HG03575 (cell line): ENCODE measurements around the gene RBM19.

Experiments used
- ATAC-seq: cut with Tn5 transposase; IDR thresholded peaks from one replicate; pipeline ENCODE4 v1.9.1; 2021; ENCODE audit not compliant: unreplicated experiment, insufficient number of reproducible peaks, low FRiP score; ENCODE audit errors: extremely low read depth

RBM19 gene

GRCh38 chr12:113781415-113782198, 184.5 kb downstream of the RBM19 start:
- no peak for ATAC-seq

GRCh38 chr12:113779774-113780173, 186.4 kb downstream of the RBM19 start:
- no peak for ATAC-seq

- ATAC-seq = no peak
Measured at GRCh38 chr12:113778432-113779132, 187.5 kb downstream of the RBM19 start.

GRCh38 chr12:113777751-113778150, 188.4 kb downstream of the RBM19 start:
- no peak for ATAC-seq

- no peak for ATAC-seq
Measured at GRCh38 chr12:113776536-113776935, 189.6 kb downstream of the RBM19 start.

GRCh38 chr12:113774526-113774925, 191.6 kb downstream of the RBM19 start:
- ATAC-seq = no peak

GRCh38 chr12:113772505-113773030, 193.6 kb downstream of the RBM19 start:
- ATAC-seq = no peak

GRCh38 chr12:113770389-113770865, 195.7 kb downstream of the RBM19 start:
- no peak for ATAC-seq

DNA sequence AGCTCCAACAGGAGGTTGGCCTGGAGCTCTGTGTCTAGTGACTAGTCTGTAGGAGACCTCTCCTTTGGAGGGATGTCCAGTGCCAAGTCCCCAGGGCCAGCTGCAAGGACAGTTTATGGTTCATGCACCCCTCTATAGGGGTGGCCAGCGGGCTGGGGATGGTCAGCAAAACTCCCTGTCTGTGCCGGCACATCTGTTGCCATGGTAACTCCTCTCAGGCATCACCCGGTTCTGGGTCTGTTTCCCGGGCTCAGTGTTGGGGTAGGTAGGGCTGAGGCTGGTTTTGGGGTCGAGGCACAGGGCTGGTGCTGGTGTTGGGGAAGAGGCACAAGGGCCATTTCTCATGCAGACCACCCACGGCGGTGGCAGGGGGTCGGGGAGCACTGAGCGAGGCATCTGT, 196.8 kb downstream of the RBM19 start:
- no peak for ATAC-seq

DNA sequence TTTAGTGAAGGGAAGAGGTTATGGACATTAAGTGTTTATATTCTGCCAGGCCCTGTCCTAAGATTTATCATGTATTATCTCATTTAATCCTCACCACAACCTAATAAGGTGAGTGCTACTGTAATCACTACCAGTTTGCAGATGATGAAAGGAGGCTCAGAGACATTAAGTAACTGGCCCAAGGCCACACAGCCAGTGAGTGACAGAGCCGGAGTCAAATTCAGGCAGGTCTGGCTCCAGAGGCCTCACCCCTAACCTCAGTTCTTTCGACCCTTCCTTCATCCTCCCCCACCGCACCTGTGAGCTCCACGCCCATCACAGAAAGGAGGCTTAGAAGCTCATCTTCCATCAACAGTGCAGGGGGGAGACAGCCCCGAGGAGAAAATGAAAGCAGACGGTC, 197.3 kb downstream of the RBM19 start:
- no peak for ATAC-seq

DNA sequence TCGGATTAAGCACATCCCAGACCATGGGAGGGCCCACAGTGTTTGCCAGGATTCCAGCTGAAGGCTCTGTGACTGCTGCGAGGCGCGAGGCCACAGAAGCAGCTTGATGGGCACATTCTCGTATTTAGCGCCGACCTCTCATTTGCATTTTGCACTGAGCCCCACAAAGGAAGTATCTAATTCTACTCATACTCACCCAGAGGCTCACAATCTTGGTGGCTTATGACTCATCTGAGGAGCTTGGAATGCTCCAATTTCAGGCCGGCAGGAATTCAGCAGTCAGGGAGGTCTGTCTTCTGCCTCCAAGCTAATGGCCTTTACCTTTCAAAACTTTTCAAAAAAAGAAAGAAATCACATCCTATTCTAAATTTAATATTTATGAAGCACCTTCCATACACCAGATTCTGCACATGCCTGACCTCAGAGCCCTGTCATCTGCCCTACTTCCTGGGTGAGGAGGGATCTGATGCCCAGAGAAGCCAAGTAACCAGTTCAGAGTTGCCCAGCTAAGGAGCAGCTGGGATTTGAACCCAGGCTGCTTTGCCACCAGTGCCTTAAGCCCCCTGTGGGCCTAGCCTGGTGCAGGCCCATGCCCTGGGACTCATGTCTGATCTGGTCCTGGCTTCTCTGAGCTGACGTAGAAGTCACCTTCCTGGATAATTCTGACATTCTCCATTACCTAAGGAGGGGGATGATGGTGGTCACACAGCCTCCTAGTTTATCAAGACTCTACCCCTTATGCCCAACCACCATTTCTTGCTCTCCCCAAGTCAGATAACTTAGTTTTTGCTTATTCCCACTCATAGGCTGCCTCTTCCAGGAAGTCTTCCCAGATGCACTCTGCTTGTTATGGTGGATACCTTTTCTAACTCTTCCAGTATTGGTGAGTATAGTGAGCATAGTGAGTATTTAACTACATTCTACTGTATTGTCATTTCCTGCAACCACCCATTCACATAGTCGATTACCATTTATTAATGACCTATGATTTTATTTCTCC, 198.9 kb downstream of the RBM19 start:
- ATAC-seq = no peak
